K562 treated with DMSO at 1 percent for 48 hours (cell line): Measurements from ENCODE around the gene WDR72. TPM values are rescaled to one million over a fixed set of nuclear protein-coding genes. Genes with fewer than 3 reads are reported as not detected.

ENCODE experiments used
- total RNA-seq: library from RNA; unstranded; fragments of 300-600 nt; gene quantifications from 2 replicates; pipeline ENCODE4 v1.2.3, GENCODE V29; 2022; ENCODE audit warnings: low replicate concordance; ENCODE audit errors: extremely low read depth

WDR72 gene
- total RNA-seq = not detected in 2 replicates

GRCh38 chr15:53759411-53759931, at the start of gene WDR72:
WDR72 (minus strand) TSS chr15:53759663; CDS start chr15:53733149, 26,514 bp downstream.

Other genes with a start within 250 kb of the WDR72 start
- not detected in 2 replicates for gene UNC13C, start 218.8 kb upstream of the WDR72 start, total RNA-seq